HG03571 (cell line): ENCODE data around the gene PPM1J.

Experiments used
- ATAC-seq: cut with Tn5 transposase; IDR thresholded peaks from one replicate; pipeline ENCODE4 v1.9.1; 2021; ENCODE audit not compliant: unreplicated experiment

Gene PPM1J

GRCh38 chr1:112692681-112693080 lies 22.5 kb downstream of the PPM1J start:
- ATAC-seq: no peak

GRCh38 chr1:112689842-112690237 lies 25.3 kb downstream of the PPM1J start:
- no peak for ATAC-seq

GRCh38 chr1:112689196-112689841 lies 25.8 kb downstream of the PPM1J start:
- ATAC-seq: no peak

GRCh38 chr1:112688781-112689193 lies 26.3 kb downstream of the PPM1J start:
- no peak for ATAC-seq

GRCh38 chr1:112687785-112688496 lies 27.2 kb downstream of the PPM1J start:
- ATAC-seq: no peak

- ATAC-seq: no peak
These were observed 27.8 kb downstream of the PPM1J start for GRCh38 chr1:112687361-112687760.

- ATAC-seq: no peak
These were observed 28.3 kb downstream of the PPM1J start for GRCh38 chr1:112686835-112687234.

- no peak for ATAC-seq
These were observed 28.7 kb downstream of the PPM1J start for GRCh38 chr1:112686417-112686816.

- no peak for ATAC-seq
These were observed 29.2 kb downstream of the PPM1J start for GRCh38 chr1:112685913-112686312.

- ATAC-seq: no peak
These were observed 36.5 kb downstream of the PPM1J start for GRCh38 chr1:112678605-112679004.

- no peak for ATAC-seq
These were observed 37.6 kb downstream of the PPM1J start for GRCh38 chr1:112677501-112677900.

GRCh38 chr1:112676543-112676942 lies 38.6 kb downstream of the PPM1J start:
- ATAC-seq: no peak

- ATAC-seq: no peak
These were observed 39.3 kb downstream of the PPM1J start for GRCh38 chr1:112675728-112676381.

GRCh38 chr1:112674986-112675727 lies 40.0 kb downstream of the PPM1J start:
- ATAC-seq: peak; percentile 29

GRCh38 chr1:112674440-112674985 lies 40.6 kb downstream of the PPM1J start, which contains the start of gene MOV10:
Gene MOV10 (plus strand): TSS chr1:112674659. CDS start chr1:112674913, 254 bp downstream.
- peak; percentile 50 for ATAC-seq

- ATAC-seq: no peak
These were observed 41.3 kb downstream of the PPM1J start for GRCh38 chr1:112673592-112674439.

- no peak for ATAC-seq
These were observed 42.3 kb downstream of the PPM1J start for GRCh38 chr1:112672842-112673241.

GRCh38 chr1:112672009-112672408 lies 43.1 kb downstream of the PPM1J start:
- no peak for ATAC-seq

GRCh38 chr1:112666946-112667345 lies 48.2 kb downstream of the PPM1J start:
- no peak for ATAC-seq

- ATAC-seq: no peak
These were observed 49.3 kb downstream of the PPM1J start for GRCh38 chr1:112665857-112666256.
